ACC112 (cell line): ENCODE data around the gene ALDH4A1.

Experiments used
- H2AFZ ChIP-seq: fragments of 200-600 bp; sonication (generic); one replicate; pipeline ENCODE4 v1.6.0; 2017; ENCODE audit warnings: antibody characterized with exemption, low read length; ENCODE audit not compliant: unreplicated experiment
- H3K27ac ChIP-seq: fragments of 200-600 bp; sonication (generic); 2 replicates; pipeline ENCODE4 v1.5.1; 2014; ENCODE audit warnings: low read depth, mild to moderate bottlenecking, antibody characterized with exemption, low read length, moderate library complexity
- H3K27me3 ChIP-seq: fragments of 200-600 bp; sonication (generic); 2 replicates; pipeline ENCODE4 v1.6.1; 2014; ENCODE audit warnings: mild to moderate bottlenecking, antibody characterized with exemption, low read length, moderate library complexity, mixed read lengths; ENCODE audit not compliant: insufficient read depth
- H3K36me3 ChIP-seq: fragments of 200-600 bp; sonication (generic); 2 replicates; pipeline ENCODE4 v1.6.1; 2016; ENCODE audit warnings: mild to moderate bottlenecking, antibody characterized with exemption, low read length, moderate library complexity, mixed read lengths; ENCODE audit not compliant: insufficient read depth
- H3K4me1 ChIP-seq: fragments of 200-600 bp; sonication (generic); one replicate; pipeline ENCODE4 v1.6.1; 2016; ENCODE audit warnings: low read length, mixed read lengths; ENCODE audit not compliant: insufficient read depth, unreplicated experiment, control insufficient read depth
- H3K4me3 ChIP-seq: fragments of 200-600 bp; sonication (generic); 2 replicates; pipeline ENCODE4 v1.5.1; 2014; ENCODE audit warnings: mild to moderate bottlenecking, low read depth, low read length
- H3K79me2 ChIP-seq: fragments of 200-600 bp; sonication (generic); one replicate; pipeline ENCODE4 v1.6.0; 2016; ENCODE audit warnings: low read length; ENCODE audit not compliant: control insufficient read depth, unreplicated experiment, insufficient read depth

The ALDH4A1 gene

GRCh38 chr1:18945401-18945849 is 43.1 kb upstream of the ALDH4A1 start:
- Histone ChIP-seq H3K27ac (no peak overlapping the region), H3K4me1 (peaks cover 24% of the 10 kb centered on the region), H3K27me3 (no peaks in the 10 kb centered on the region), H3K4me3 (no peak overlapping the region), H2AFZ (no peak overlapping the region), H3K79me2 (peaks cover 24% of the 10 kb centered on the region), H3K36me3 (no peaks in the 10 kb centered on the region)

GRCh38 chr1:18944810-18945209 is 42.5 kb upstream of the ALDH4A1 start:
- peaks cover 24% of the 10 kb centered on the region for H3K79me2 ChIP-seq
- H3K27me3 ChIP-seq = no peaks in the 10 kb centered on the region
- H2AFZ ChIP-seq = no peak overlapping the region
- peaks cover 19% of the 10 kb centered on the region for H3K4me1 ChIP-seq
- no peak overlapping the region for H3K27ac ChIP-seq
- H3K4me3 ChIP-seq = no peak overlapping the region
- no peaks in the 10 kb centered on the region for H3K36me3 ChIP-seq

- no peak overlapping the region for H2AFZ ChIP-seq
- H3K27me3 ChIP-seq = no peaks in the 10 kb centered on the region
- H3K4me3 ChIP-seq = no peak overlapping the region
- peaks cover 15% of the 10 kb centered on the region for H3K4me1 ChIP-seq
- H3K36me3 ChIP-seq = no peaks in the 10 kb centered on the region
- peaks cover 27% of the 10 kb centered on the region for H3K79me2 ChIP-seq
- H3K27ac ChIP-seq = no peak overlapping the region
Observed at GRCh38 chr1:18943914-18944572, 41.7 kb upstream of the ALDH4A1 start.

- no peak overlapping the region for H2AFZ ChIP-seq
Observed at GRCh38 chr1:18943162-18943561, 40.8 kb upstream of the ALDH4A1 start.

GRCh38 chr1:18942340-18942739 is 40.0 kb upstream of the ALDH4A1 start:
- Histone ChIP-seq H3K79me2 (peaks cover 15% of the 10 kb centered on the region), H3K36me3 (no peaks in the 10 kb centered on the region), H3K4me1 (peaks cover 12% of the 10 kb centered on the region), H2AFZ (no peak overlapping the region), H3K27ac (no peak overlapping the region), H3K4me3 (no peak overlapping the region), H3K27me3 (no peaks in the 10 kb centered on the region)

More at GRCh38 chr1:18943162-18943561, 40.8 kb upstream of the ALDH4A1 start:
- H3K79me2 ChIP-seq = peaks cover 21% of the 10 kb centered on the region
- peaks cover 11% of the 10 kb centered on the region for H3K4me1 ChIP-seq
- no peaks in the 10 kb centered on the region for H3K36me3 ChIP-seq
- no peak overlapping the region for H3K27ac ChIP-seq
- H3K4me3 ChIP-seq = no peak overlapping the region
- H3K27me3 ChIP-seq = no peaks in the 10 kb centered on the region

GRCh38 chr1:18941221-18942141 is 39.1 kb upstream of the ALDH4A1 start:
- no peak overlapping the region for H3K4me3 ChIP-seq
- H3K36me3 ChIP-seq = no peaks in the 10 kb centered on the region
- H2AFZ ChIP-seq = no peak overlapping the region
- no peaks in the 10 kb centered on the region for H3K27me3 ChIP-seq
- H3K4me1 ChIP-seq = peaks cover 12% of the 10 kb centered on the region
- H3K27ac ChIP-seq = no peak overlapping the region
- peaks cover 11% of the 10 kb centered on the region for H3K79me2 ChIP-seq

- Histone ChIP-seq H2AFZ (no peak overlapping the region), H3K4me1 (peaks cover 12% of the 10 kb centered on the region), H3K4me3 (no peak overlapping the region), H3K36me3 (no peaks in the 10 kb centered on the region), H3K27ac (no peak overlapping the region), H3K27me3 (no peaks in the 10 kb centered on the region), H3K79me2 (peaks cover 11% of the 10 kb centered on the region)
Observed at GRCh38 chr1:18940303-18941020, 38.1 kb upstream of the ALDH4A1 start.

- H3K79me2 ChIP-seq = peaks cover 11% of the 10 kb centered on the region
Observed at GRCh38 chr1:18939398-18940302, 37.3 kb upstream of the ALDH4A1 start.

GRCh38 chr1:18938707-18939070 is 36.3 kb upstream of the ALDH4A1 start:
- Histone ChIP-seq H3K36me3 (no peaks in the 10 kb centered on the region), H3K4me3 (no peak overlapping the region), H3K27ac (no peak overlapping the region), H3K4me1 (peaks cover 12% of the 10 kb centered on the region), H3K27me3 (no peaks in the 10 kb centered on the region), H3K79me2 (peaks cover 11% of the 10 kb centered on the region), H2AFZ (no peak overlapping the region)

More at GRCh38 chr1:18939398-18940302, 37.3 kb upstream of the ALDH4A1 start:
- Histone ChIP-seq H3K27ac (no peak overlapping the region), H3K4me3 (no peak overlapping the region), H3K4me1 (peaks cover 12% of the 10 kb centered on the region), H2AFZ (no peak overlapping the region), H3K36me3 (no peaks in the 10 kb centered on the region), H3K27me3 (no peaks in the 10 kb centered on the region)
